ENCODE measurements around the gene CLCN7. TPM values are rescaled to one million over a fixed set of nuclear protein-coding genes. Genes with fewer than 3 reads are reported as not detected.

The CLCN7 gene, protein sequence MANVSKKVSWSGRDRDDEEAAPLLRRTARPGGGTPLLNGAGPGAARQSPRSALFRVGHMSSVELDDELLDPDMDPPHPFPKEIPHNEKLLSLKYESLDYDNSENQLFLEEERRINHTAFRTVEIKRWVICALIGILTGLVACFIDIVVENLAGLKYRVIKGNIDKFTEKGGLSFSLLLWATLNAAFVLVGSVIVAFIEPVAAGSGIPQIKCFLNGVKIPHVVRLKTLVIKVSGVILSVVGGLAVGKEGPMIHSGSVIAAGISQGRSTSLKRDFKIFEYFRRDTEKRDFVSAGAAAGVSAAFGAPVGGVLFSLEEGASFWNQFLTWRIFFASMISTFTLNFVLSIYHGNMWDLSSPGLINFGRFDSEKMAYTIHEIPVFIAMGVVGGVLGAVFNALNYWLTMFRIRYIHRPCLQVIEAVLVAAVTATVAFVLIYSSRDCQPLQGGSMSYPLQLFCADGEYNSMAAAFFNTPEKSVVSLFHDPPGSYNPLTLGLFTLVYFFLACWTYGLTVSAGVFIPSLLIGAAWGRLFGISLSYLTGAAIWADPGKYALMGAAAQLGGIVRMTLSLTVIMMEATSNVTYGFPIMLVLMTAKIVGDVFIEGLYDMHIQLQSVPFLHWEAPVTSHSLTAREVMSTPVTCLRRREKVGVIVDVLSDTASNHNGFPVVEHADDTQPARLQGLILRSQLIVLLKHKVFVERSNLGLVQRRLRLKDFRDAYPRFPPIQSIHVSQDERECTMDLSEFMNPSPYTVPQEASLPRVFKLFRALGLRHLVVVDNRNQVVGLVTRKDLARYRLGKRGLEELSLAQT
- 10 to 100 TPM; 52.3 to 53.8 TPM for total RNA-seq

DNA sequence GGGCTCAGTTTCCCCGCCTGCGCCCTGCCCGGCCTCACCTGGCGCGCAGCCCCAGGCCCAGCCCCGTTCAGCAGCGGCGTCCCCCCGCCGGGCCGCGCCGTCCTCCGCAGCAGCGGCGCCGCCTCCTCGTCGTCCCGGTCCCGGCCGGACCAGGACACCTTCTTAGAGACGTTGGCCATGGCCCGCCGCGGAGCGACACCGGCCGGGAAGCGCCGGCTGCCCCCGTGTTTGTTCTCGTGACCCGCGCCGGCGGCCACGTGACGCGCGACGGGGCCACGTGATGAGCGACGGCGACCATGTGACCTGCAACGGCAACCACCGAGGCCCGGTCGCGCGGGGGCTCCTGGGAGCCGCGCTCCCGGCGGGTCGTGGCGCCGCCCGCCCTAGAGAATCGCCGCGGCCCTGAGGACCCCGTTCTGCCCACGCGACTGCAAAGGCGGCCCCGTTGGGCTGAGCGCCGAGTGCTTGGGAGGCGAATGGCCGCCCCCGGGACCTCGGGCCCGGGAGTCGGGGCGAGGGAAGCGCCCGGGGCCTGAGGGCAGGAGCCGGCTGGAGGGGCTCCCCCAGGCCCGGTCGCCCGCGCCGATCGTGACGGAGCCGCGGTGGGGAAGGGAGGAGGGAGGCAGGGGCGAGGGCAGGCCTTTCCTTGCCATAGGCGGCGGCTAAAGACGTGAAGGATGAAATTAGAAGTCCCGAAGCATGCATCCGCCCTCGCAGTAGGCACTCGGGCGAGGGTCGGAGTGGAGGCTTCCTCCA is at the start of gene CLCN7:
CLCN7 (minus strand) TSS at position 233 of the 756 bp plus-strand sequence; CDS start at position 179, 54 bp downstream.
- ChIA-PET POLR2A (interaction anchor here (0.6 kb wide), 1 partner anchor 230 kb away, joined by 5 read pairs; no protein-coding TSS in a partner anchor), CTCF (no interaction called here)

DNA sequence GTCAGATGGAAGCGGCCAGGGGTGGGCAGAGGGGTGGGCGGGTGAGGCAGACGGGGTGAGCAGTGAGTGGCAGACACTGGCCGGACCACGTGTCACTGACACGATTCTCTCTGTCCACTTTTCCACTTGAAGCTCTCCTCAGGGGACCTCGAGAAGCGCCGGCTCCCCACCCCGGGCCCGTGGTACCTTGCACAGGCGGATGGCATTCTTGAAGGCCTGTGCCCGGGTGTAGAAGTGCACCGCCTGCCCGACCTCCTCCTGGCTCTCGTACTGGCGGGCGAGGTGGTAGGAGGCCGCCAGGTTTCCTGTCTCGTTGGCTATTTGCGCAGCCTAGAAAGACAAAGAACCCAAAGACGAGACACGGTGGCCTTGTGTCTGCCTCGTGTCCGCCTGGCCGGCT is 49.5 kb upstream of the CLCN7 start:
- POLR2A ChIA-PET = interaction anchor here (0.8 kb wide), 1 partner anchor 9 kb away, joined by 4 read pairs; the partner anchor contains the start of gene TMEM204
- CTCF ChIA-PET = interaction anchor here (0.9 kb wide), 1 partner anchor 72 kb away, joined by 3 read pairs; no protein-coding TSS in a partner anchor

DNA sequence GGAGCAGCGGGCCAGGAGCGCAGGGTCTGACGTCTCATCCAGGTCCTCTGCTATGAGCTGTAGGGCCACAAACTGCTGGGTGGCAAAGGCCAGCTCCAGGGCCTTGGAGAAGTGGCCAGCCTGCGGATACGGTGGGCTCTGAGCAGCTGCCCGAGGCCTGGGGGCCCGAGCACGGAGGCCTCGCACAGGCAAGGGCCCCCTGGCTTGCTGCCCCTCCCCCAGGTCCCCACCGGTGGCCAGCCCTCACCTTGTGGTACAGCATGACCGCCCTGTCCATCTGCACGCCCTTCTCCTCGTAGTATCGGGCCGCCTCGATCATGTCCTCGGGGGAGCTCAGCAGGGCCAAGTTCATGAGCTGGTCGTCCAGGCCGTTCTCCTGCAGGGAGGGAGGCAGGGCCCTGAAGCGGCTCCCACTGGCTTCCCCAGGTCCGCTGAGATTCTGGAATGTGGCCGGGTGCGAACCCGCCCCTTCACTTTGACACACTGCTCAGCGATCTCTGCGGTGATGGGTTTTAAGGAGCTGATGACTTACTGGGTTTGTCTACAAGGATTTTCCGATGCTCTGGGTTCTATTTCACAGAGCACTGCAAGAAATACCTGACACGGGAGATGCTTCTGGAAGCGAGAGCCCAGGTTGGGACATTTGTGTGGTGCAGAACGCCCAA is 48.9 kb upstream of the CLCN7 start:
- CTCF ChIA-PET = interaction anchor here (0.9 kb wide), 1 partner anchor 73 kb away, joined by 3 read pairs; no protein-coding TSS in a partner anchor
- POLR2A ChIA-PET = interaction anchor here (0.8 kb wide), 1 partner anchor 10 kb away, joined by 4 read pairs; the partner anchor contains the start of gene TMEM204

DNA sequence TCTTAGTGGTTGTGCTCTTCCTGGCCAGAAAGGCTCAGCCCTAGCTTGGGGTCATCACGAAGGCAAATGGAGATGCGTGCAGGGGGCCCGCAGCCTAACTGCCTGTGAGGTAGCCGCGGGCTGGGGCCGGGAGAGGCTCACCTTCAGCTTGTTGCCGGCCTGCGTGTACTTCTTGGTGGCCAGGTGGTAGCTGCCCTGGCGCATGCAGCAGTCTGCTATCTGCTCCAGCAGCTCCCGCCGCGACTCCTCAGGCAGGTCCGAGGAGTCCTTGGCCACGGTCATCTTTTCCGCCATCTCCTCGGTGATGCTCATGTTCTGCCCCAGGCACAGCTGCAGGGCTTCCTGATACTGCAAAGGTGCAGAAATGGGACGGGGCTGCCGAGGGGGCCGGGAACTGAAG is 45.6 kb upstream of the CLCN7 start:
- CTCF ChIA-PET = no interaction called here
- POLR2A ChIA-PET = no interaction called here

DNA sequence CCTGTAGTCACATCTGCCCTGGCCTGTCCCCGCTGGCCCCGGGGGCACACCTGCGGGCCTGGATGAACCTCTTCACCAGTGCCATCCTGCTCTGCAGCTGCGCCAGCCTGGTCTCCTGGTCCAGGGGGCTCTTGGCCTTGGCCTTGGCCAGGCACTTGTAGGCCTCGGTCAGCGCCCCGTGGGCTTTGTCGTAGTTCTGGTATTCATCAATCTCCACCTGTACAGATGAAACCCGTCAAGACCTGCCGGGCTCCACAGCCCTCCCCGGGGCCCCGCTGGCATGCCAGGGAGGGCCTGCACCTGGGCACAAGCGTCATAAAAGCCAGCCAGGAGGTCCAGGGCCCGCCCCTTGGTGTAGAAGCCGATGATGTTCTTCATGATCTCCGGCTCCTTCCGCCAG is 45.0 kb upstream of the CLCN7 start:
- POLR2A ChIA-PET = no interaction called here
- CTCF ChIA-PET = no interaction called here

DNA sequence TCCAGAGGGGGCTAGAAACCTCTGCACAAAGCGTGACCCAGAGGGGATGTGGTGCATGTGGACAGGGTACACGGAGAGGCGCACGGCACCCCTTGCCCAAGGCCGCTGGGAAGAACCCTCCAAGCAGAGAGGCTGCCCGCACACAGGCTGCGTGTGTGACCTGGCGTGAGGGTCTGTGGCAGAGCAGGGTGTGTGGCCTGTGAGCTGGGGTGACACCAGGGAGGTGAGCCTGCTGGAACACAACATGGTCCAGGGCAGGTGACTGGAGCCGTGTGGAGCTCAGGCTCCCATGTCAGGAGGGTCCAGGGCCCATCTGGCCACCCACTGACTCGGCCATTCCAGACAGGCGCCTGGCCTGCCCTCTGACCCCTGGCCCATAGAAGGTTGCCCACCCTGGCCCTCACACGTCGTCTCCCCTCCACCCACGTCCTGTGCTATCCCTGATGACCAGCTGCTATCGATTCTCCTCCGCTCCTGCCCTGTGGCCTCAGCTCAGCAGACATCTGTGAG is 43.9 kb upstream of the CLCN7 start:
- CTCF ChIA-PET = no interaction called here
- POLR2A ChIA-PET = interaction anchor here (0.6 kb wide), 1 partner anchor 21 kb away, joined by 7 read pairs; no protein-coding TSS in a partner anchor

DNA sequence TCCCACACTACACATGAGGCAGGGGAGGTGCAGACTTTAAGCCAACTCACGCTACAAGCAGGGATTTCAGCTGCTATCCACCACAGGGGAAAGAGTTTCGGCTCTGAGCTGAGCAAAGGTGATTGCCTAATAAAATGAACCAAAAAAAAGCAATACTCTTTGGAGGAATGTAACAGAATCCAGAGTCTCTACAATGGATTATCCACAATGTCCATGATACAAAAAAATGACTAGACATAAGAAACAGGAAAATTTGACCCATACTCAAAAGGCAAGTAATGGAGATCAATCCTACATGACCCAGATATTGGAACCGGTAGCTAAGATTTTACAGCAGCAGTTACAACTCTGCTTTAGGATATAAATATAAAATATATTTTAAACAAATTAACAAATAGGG is 39.7 kb upstream of the CLCN7 start:
- ChIA-PET POLR2A (interaction anchor here (0.7 kb wide), 1 partner anchor 11 kb away, joined by 3 read pairs; no protein-coding TSS in a partner anchor), CTCF (interaction anchor here (0.6 kb wide), 1 partner anchor 11 kb away, joined by 3 read pairs; no protein-coding TSS in a partner anchor)

DNA sequence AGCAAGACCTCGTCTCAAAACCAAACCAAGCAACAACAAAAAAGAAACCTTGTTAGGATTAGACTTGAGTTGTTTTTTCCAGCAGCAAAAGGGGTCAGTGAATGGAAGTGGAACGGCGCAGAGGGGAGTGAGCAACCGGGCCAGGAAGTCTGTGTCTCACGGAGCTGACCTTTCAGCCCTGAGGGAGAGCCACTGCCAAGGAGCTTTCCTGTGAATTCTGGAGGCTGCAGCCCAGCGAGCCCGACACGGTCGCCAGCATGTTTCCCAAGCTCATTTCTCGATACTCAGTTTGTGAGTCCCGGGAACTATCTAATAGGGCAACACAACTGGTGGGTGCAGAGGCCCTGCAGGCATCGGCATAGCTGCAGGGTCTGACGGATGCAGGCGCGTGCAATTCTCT is 37.9 kb upstream of the CLCN7 start:
- CTCF ChIA-PET = interaction anchor here (0.7 kb wide), 1 partner anchor 22 kb away, joined by 3 read pairs; no protein-coding TSS in a partner anchor
- POLR2A ChIA-PET = no interaction called here

DNA sequence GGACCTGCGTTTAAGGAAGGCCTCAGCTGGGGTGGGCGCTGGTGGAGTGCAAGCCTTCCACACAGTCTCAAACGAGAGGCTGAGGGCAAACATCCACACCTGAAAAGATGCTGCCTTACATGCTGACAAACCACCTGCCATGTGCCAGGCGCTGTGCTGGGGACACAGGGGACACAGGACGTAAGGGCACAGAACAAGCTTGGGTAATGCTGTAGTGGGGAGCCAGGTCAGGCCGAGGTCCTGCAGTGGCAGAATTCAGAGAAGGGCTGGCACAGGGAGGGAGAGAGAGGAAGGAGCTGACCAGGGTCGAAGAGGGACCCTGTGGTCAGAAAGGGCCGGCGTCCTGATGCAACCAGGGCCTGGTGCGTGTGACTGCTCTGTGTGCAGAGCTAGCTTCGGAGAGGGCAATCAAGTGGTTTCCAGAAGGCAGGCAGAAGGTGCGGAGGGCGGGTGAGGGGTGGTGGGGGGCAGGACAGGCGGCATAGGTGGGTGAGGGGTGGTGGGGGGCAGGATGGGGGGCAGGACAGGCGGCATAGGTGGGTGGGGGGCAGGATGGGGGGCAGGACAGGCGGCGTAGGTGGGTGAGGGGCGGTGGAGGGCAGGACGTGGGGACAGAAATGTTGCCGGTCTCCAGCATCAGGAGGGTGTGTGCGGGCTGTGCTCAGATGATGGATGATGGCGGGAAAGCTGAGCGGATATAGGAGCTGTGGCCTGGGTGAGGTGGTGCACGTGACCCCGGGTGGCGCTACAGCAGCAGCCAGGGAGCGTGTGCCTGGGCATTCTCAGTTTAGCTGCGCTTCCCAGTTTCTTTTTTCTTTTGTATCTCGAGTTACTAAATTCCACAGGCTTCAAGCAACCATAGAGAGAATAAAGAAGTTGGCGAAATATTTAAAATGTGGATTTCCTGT is 37.1 kb upstream of the CLCN7 start:
- ChIA-PET CTCF (no interaction called here), POLR2A (interaction anchor here (0.7 kb wide), 1 partner anchor 62 kb away, joined by 3 read pairs; no protein-coding TSS in a partner anchor)

DNA sequence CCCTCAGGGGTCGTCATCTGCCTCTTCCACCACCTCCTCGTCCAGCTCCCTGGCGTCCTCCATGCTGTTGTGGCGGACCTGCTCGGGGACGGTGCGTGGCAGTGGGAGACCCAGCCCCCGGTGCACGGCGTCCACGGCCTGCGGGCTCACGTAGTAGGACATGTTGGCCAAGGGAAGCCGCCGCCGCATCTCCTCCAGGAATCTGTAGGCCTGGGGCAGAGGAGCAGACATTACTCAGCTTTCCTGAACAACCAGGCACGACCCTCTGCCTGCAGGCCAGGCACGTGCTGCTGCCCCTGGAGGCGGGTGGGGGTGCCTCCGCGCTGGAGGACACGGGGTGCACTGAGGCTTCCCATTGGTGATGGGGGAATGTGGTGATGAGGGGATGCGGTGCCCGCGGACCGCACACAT is 36.1 kb upstream of the CLCN7 start:
- POLR2A ChIA-PET = no interaction called here
- CTCF ChIA-PET = interaction anchor here (0.6 kb wide), 1 partner anchor 322 kb away, joined by 3 read pairs; no protein-coding TSS in a partner anchor

DNA sequence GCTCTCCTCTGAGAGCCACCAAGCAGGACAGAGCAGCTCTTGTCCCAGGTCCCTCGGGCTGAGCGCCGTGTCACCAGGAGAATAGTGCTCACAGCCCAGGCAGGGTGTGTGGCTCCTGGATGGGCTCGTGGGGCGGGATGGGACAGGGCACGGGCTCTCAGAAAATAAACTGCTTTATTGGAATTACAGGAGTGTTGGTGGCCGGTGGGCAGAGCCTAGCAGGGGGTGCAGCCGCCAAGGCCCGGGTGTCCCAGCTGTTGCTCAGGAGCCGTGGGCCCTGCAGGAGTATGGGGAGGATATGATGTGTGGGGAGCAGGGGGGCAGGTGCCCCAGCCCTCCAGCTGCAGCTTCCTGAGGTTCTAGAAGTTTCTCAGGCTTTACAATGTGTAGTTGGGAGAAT is 35.4 kb upstream of the CLCN7 start:
- ChIA-PET POLR2A (no interaction called here), CTCF (interaction anchor here (0.6 kb wide), 1 partner anchor 323 kb away, joined by 3 read pairs; no protein-coding TSS in a partner anchor)

DNA sequence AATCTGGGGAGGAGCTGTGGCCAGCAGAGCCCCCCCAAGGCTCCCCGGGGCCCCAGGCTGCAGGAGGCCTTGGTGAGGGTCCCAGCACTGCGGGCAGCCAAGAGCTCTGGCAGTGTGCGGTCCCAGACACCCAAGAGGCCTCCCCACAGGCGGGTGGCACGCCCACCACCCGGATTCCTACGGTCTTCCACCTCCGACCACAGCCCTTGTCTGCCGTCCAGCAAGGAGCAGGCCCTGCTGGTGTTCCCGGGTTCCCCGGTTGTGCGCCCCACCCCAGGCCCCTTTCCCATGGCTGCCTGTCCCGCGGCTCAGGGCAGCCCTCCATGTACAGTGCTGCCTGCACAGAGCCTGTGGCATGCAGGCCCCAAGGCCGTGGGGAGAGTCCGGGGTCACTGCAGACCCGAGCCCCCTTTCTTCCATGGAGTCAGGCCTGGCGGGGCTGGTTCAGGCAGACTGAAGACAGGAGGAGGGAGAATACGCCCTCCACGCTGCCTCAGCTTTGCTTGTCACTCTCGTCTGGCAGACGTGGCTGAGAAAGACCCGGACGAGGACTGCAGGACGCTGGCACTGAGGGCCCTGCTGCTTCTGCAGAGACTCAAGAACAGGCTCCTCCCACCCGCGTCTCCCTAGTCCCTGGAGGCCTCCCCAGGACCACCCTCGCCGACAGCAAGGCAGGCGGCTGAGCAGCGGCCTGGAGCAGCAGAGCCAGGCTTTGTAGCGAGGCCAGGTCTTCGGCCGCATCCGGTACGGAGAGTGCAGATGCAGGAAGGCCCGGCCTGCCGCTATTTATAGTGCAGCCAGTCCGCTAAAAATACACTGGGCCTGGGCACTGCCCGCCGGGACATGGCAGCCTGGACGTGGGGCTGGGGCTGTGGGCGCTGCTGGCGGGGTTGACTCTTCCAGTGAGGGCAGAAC is 34.7 kb upstream of the CLCN7 start:
- ChIA-PET POLR2A (no interaction called here), CTCF (no interaction called here)

DNA sequence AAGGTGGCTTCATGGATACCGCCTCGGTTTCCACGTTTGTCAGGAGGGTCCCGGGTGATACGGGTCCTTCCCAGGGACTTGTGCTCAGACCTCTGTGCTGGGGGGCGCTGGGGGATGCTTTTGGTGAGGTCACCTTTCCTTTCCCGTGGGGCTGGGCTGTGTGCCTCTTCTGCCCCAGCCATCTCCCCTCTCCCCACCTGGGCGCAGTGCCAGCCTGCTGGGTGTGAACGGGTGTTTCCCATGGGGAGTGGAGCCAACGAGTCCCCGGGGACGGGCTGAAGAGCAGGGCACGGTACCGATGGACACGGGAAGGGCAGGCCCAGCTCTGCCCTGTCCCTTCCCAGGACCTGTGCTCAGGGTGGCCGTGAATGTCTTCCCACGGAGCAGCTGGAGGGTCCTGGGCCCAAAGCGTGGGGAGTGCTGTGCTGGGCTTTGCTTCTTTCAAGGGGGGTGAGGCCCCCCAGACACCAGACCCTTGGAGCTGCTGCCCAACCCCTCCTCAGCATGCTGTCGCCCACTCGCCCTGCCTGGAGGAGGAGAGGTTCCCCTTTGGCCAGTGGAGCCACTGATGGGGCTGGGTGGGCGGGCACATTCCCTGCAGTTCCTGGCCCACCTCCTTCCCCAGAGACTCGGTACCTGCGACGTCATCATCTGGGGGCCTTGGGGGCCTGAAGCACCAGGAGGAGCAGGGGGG is 33.8 kb upstream of the CLCN7 start:
- ChIA-PET POLR2A (no interaction called here), CTCF (no interaction called here)

DNA sequence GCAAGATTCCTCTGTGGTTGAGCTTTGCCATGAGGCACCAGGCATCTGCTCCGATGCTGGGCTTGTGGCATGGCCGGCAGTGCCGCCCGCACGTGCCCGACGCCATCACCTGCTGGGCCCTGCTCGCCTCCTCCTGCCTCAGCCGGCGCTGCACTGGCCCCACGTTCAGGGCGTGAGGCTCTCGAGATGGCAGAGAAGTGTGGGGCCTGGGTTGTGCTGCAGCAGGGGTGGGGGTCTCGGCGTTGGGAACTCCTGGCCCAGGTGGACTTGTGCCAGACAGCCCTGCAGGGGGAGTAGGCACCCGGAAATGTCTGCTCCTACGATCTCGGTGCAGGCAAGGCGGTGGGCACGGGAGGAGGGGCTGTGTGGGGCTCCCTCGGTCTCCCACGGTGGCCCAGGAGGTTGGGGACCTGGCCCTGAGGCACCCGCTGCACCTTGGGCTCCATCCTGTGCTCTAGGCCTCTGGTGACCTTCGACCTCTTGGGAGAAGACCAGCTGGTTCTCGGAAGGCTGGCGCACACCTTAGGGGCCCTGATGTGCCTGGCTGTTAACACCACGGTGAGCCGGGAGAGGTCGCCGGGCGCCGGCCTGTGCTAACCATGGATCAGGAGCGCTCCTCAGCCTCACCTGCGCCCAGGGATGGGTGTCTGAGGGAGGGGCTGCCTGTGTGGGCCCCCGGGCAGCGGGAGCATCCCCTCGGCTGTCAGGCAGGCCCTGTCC is 31.8 kb upstream of the CLCN7 start:
- CTCF ChIA-PET = no interaction called here
- POLR2A ChIA-PET = no interaction called here

DNA sequence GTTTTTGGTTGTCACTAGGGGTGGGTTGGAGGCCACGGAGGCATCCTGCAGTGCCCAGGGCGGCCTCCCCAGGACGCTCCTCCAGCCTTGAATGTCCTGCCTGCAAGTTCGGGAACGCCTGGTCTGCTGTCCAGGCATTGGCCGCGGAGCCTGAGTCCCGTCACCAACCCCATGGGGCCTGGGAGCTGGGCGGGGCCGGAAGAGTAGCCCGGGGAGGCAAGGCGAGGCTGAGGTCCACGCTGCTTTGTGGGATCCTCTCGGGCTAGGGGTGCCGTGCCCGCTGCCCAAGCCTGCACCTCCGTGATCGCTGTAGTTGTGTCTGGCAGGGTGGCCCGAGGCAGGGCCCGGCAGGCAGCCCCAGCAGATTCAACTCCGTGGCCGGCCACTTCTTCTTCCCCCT is 31.1 kb upstream of the CLCN7 start:
- CTCF ChIA-PET = no interaction called here
- POLR2A ChIA-PET = interaction anchor here (0.5 kb wide), 1 partner anchor 46 kb away, joined by 7 read pairs; no protein-coding TSS in a partner anchor

All from activated CD8-positive, alpha-beta memory T cell treated with anti-CD3 and anti-CD28 coated beads for 36 hours (primary cell).